NCI-H2227 (cell line): Measurements from ENCODE around the gene SRSF5.

Experiments
- DNase-seq: peaks from one replicate; lab custom pipeline; 2025; ENCODE audit not compliant: unreplicated experiment; lab: John Stamatoyannopoulos, UW

The SRSF5 gene

GRCh38 chr14:69769623-69770022 lies 2.7 kb downstream of the SRSF5 start:
- no peak for DNase-seq

GRCh38 chr14:69770559-69770958 lies 3.6 kb downstream of the SRSF5 start:
- DNase-seq = no peak

- no peak for DNase-seq
These were observed 4.2 kb downstream of the SRSF5 start for GRCh38 chr14:69771136-69771535.

GRCh38 chr14:69772082-69773017 lies 5.4 kb downstream of the SRSF5 start:
- no peak for DNase-seq

- no peak for DNase-seq
These were observed 6.8 kb downstream of the SRSF5 start for GRCh38 chr14:69773571-69774276.

- no peak for DNase-seq
These were observed 8.1 kb downstream of the SRSF5 start for GRCh38 chr14:69775012-69775411.

GRCh38 chr14:69776875-69777453 lies 10.0 kb downstream of the SRSF5 start:
- no peak for DNase-seq

- no peak for DNase-seq
These were observed 12.1 kb downstream of the SRSF5 start for GRCh38 chr14:69779088-69779487.

GRCh38 chr14:69780092-69780491 lies 13.2 kb downstream of the SRSF5 start:
- DNase-seq = no peak

GRCh38 chr14:69780952-69781351 lies 14.0 kb downstream of the SRSF5 start:
- DNase-seq = no peak

- no peak for DNase-seq
These were observed 18.0 kb downstream of the SRSF5 start for GRCh38 chr14:69784942-69785341.

- no peak for DNase-seq
These were observed 19.7 kb downstream of the SRSF5 start for GRCh38 chr14:69786603-69787002.

- DNase-seq = no peak
These were observed 22.2 kb downstream of the SRSF5 start for GRCh38 chr14:69789118-69789640.

GRCh38 chr14:69792887-69793421 lies 26.0 kb downstream of the SRSF5 start:
- DNase-seq = no peak

GRCh38 chr14:69794791-69795190 lies 27.8 kb downstream of the SRSF5 start:
- no peak for DNase-seq

- no peak for DNase-seq
These were observed 28.7 kb downstream of the SRSF5 start for GRCh38 chr14:69795691-69796090.

GRCh38 chr14:69796797-69797500 lies 30.0 kb downstream of the SRSF5 start, which contains the start of gene SLC10A1:
SLC10A1 (minus strand) TSS chr14:69797241; CDS start chr14:69797155, 86 bp downstream.
- DNase-seq = no peak

GRCh38 chr14:69797573-69798338 lies 30.8 kb downstream of the SRSF5 start:
- no peak for DNase-seq

- no peak for DNase-seq
These were observed 31.4 kb downstream of the SRSF5 start for GRCh38 chr14:69798339-69798735.

GRCh38 chr14:69803753-69804152 lies 36.8 kb downstream of the SRSF5 start:
- DNase-seq = no peak
